Stromal cell of bone marrow (primary cell): ENCODE measurements around the gene TEDC2.
A peak's percentile ranks its signal among the peaks of the same experiment; 100 is the strongest.

ENCODE experiments used
- DNase-seq: peaks from one replicate; pipeline ENCODE4 v3.0.0-alpha.2; 2012; ENCODE audit warnings: low read depth

TEDC2 gene

GRCh38 chr16:2513405-2514332, 53.8 kb downstream of the TEDC2 start, which contains the start of gene ATP6V0C:
TSS of gene ATP6V0C (plus strand) at chr16:2513952. CDS start at chr16:2514104, 152 bp downstream.
- peak; percentile 63 for DNase-seq
